Measurements from ENCODE around the gene GNB1L.
"Not testable (repeated sequence)": the region's sequence is repeated elsewhere in the genome, so short reads cannot be mapped to it uniquely, and the experiment has no call there.

GNB1L gene

DNA sequence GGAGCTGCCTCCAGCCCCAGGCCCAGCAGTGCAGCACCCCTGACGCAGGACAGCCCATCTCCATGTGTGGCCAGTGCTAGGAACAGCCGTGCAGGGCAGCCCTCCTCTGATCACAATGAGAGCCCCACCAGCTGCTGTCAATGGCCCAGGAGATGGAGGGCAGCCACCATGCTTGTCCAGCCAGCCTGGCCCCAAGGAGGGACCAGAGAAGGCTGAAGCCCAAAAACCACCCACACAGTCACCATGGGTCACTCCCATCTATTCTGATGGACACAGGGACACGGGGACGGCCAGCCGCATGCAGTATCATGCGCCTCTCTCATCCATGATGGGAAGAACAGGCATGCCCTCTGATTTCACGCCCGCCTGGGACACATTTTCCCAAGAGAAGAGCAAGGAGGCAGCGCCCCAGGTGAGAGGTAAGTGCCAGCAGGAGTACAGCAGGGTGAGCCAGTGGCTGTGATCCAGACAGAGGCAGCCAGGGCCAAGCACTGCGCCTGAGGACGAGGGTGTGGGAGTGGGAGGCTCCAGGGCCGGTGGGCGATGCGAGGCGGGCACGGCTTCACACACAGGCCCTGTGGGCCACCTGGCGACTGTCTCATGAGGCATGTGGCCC lies 33.6 kb upstream of the GNB1L start:
- DNase-seq (ENCODE audit: insufficient read length, low spot score) (peak; percentile 19), FAIRE-seq (no peak)
- TF ChIP-seq, protein P1, sequence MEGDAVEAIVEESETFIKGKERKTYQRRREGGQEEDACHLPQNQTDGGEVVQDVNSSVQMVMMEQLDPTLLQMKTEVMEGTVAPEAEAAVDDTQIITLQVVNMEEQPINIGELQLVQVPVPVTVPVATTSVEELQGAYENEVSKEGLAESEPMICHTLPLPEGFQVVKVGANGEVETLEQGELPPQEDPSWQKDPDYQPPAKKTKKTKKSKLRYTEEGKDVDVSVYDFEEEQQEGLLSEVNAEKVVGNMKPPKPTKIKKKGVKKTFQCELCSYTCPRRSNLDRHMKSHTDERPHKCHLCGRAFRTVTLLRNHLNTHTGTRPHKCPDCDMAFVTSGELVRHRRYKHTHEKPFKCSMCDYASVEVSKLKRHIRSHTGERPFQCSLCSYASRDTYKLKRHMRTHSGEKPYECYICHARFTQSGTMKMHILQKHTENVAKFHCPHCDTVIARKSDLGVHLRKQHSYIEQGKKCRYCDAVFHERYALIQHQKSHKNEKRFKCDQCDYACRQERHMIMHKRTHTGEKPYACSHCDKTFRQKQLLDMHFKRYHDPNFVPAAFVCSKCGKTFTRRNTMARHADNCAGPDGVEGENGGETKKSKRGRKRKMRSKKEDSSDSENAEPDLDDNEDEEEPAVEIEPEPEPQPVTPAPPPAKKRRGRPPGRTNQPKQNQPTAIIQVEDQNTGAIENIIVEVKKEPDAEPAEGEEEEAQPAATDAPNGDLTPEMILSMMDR (IDR thresholded peaks at IDR 0.05; ENCODE audit: insufficient read depth, missing control alignments): no peak

DNA sequence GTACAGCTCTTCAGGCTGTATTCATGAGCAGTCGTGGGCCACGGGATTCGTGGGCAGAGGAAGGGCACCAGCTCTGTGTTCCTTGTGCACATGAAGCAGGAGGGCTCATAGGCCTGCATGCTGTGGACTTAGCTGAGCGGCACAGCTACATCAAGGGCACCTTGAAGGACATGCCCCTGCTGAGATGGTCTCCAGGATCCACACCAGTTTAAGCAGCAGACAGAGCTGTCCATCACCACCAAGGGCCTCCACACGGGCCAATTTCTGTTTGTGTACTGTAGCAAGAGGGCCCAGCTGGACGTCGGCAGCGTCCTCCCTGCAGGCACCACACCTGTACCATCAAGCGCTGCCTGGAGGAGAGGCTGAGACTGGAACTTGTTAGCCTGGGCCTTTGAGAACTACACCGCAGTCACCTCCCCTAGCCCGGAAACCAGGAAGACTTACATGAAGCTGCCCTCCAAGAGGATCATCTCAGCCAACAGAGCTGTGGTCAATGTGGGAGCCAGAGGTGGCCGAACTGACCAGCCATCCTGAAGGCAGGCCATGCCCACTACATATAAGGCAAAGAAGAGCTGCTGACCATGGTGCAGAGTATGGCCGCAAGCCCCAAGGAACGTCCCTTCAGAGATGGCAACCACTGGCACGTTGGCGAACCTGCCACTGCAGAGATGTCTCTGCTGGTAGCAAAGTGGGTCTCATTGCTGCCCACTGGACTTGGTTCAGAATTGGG lies 32.7 kb upstream of the GNB1L start:
- DNase-seq (ENCODE audit: insufficient read length, low spot score) (no peak), FAIRE-seq (no peak)
- TF ChIP-seq, protein P1 (IDR thresholded peaks at IDR 0.05; ENCODE audit: insufficient read depth, missing control alignments): no peak

DNA sequence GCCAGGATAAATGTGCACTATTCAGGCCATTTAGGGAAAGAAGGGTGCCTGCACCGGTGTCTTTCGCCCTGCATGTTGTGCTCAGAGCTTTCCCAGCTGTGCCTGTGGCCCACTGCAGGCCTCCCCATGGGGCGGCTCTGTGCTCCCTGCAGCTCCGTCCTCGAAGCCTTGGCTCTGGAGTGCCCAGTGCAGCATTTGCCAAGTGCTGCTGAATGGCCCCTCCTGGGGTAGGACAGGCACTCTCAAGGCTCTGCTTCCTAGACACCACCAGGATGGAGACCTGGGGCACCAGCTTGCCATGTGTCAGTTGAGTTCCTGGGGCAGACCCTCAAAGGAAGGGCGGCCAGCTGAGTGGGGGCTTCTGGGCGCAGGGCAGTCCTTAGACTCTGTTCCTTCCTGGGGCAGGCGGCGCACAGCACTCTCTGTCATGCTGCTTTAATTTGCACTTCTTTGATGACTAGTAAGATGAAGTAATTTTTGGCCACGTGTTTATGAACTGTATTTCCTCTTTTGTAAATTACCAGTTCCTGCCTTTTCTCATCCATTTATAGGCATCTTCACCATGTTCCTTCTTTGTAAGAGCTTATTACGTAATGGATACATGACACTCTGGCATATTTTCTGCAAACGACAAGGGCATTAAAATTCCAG lies 32.1 kb upstream of the GNB1L start:
- DNase-seq (ENCODE audit: insufficient read length, low spot score): peak; percentile 19
- FAIRE-seq: no peak
- TF ChIP-seq, protein P1 (IDR thresholded peaks at IDR 0.05; ENCODE audit: insufficient read depth, missing control alignments): no peak

DNA sequence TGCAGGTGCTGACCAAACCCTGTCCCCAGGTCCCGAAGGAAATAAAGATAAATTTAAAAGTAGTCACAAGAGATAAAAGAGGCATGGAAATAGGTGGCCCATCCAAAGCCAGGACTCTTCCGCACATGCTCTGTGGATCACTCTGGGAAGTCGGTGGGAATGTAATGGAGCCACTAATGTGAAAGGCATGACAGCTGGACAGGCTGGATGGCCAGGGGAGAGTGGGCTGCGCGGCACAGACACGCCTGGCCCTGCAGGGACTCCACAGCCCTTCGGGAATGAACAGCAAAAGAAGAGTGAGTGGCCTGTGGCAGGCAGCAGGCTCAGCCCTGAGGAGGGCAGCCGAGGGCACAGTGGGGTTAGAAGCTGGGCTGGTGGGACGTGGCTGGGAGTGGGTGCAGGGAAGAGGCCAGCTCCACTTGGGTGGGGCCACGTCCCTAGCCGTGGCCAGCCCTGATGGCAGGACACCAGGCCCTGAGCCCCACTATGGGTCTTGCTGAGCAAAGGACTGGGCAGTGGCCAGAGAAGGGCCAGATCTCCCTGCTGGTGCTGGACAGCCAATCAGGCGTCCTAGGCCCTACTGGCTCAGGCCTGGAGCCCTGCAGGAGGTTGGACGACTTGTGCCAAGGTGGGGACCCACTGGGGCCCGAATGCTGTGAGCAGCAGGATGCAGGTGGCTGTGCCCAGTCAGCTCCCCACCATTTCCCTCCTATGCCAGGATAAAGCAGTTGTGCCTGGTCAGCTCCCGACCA lies 31.3 kb upstream of the GNB1L start:
- no peak for DNase-seq (ENCODE audit: insufficient read length, low spot score)
- no peak for FAIRE-seq
- TF ChIP-seq, protein P1 (IDR thresholded peaks at IDR 0.05; ENCODE audit: insufficient read depth, missing control alignments): no peak

DNA sequence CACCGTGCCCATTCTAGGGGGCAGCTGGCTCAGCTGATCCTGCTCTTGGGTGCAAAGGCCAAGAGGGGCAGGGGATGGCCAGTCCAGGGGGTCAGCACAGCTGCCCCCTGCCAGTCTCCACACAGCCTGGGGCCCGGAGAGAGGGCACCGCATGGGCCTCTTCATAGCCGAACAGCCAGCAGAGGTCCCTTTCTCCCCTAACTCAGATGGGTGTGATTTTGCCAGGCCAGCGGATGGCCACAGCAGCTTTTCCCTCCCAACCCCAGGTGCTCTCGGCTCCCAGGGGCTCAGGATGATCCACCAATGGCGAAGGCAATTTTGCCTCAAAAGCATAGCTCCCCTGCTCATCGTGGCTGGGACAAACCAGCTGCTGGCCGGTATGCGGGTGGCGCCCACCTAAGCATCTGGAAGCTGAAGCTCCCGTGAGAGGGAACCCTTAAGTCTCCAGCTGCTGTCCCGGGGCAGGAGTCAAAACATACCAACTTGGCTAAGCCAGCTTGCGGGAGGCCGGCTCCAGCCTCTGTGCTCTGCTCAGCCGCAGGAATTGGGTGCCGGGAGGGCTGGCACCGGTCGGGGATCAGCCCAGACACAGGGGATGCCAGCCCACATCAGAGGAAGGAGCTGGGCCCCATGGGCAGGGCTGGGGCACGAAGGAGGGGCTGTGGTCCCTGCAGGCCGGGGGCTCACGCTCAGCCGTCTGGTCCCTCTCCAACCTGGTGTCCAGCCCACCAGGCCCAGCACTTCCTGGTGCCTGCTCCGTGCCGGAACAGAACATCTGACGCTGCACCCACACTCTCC lies 30.5 kb upstream of the GNB1L start:
- DNase-seq (ENCODE audit: insufficient read length, low spot score) (no peak), FAIRE-seq (no peak)
- TF ChIP-seq, protein P1 (IDR thresholded peaks at IDR 0.05; ENCODE audit: insufficient read depth, missing control alignments): no peak

DNA sequence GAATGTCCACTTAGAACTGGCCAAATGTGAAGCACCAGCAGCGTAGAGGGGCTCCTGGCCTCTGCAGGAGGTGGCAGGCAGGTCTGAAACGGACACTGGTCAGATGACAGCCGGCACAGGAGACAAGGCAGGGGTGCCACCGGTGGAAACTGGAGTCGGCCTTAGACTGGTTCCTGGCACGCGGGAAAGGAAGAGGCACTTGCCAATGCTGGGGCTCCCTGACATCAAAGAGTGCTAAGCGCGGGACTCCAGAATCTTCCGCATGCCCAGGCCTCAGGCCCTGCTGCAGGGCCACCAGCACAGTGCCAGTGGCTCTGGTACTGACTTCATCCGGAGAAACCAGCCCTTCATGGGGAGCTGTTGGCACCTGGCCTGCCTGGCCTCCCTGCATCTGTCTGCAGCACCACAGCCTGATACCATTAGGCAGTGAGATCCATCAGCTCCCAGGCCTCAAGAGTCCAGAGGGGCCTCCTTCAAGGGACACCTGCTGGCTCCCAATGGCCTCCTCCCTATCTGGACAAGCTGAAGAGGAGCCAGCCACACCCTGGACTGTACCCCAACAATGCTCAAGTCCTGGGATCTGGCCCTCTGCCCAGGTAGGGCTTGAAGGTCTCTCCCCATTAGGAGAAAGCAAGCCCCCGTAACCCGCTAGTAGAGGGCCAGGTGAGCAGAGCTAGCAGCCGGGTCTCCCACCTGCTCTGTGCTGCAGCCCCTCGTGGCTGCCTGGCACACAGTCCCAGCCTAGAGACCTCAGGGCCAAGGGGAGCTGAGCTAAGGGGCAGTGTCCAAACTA lies 29.7 kb upstream of the GNB1L start:
- no peak for DNase-seq (ENCODE audit: insufficient read length, low spot score)
- FAIRE-seq: no peak
- TF ChIP-seq, protein P1 (IDR thresholded peaks at IDR 0.05; ENCODE audit: insufficient read depth, missing control alignments): no peak

DNA sequence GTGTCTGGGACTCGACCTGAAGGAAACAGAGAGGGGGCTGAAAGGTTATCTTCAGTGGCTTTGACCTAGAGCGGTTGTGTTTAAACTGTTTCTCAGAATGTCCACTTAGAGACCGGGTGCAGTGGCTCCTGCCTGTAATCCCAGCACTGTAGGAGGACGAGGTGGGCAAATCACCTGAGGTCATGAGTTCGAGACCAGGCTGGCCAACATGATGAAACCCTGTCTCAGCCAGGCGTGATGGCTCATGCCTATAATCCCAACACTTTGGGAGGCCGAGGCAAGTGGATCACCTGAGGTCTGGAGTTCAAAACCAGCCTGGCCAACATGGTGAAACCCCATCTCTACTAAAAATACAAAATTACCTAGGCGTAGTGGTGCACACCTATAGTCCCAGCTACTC lies 28.8 kb upstream of the GNB1L start:
- not testable (repeated sequence) for DNase-seq (ENCODE audit: insufficient read length, low spot score); FAIRE-seq

All from D721Med (cell line).